HEK293 (cell line): ENCODE results near the gene TMEM222.

Experiments
- CTCF ChIA-PET: fragments of 350-600 bp; formaldehyde crosslinking; extraction: SDS; loops from one replicate; lab custom pipeline; 2021; ENCODE audit warnings: antibody characterized with exemption; lab: Yijun Ruan, JAX
- POLR2A ChIA-PET: fragments of 300-600 bp; formaldehyde crosslinking; extraction: SDS; loops from one replicate; lab custom pipeline; 2020; ENCODE audit warnings: antibody characterized with exemption, inconsistent platforms; lab: Yijun Ruan, JAX
- H3K27ac ChIP-seq: fragments of 200-500 bp; sonication (Bioruptor generic); 2 replicates; pipeline ENCODE4 v1.5.1; 2014; ENCODE audit warnings: low read depth, low read length, control low read depth, inconsistent platforms; ENCODE audit errors: extremely low read depth
- H3K36me3 ChIP-seq, 2 experiments: fragments of 200-500 bp in 1 of 2; sonication (Bioruptor generic) in 1 of 2; 1 replicate in 1 of 2; 2 replicates in 1 of 2; pipeline ENCODE4 v1.5.1; 2014 to 2017; ENCODE audit warnings: inconsistent platforms in 2 of 2, low read length in 2 of 2; ENCODE audit not compliant: control insufficient read depth in 2 of 2, insufficient read depth in 1 of 2
- H3K4me1 ChIP-seq: fragments of 200-500 bp; sonication (Bioruptor generic); 2 replicates; pipeline ENCODE4 v1.5.1; 2014; ENCODE audit warnings: mild to moderate bottlenecking, low read length, inconsistent platforms; ENCODE audit not compliant: control insufficient read depth, insufficient read depth
- H3K4me3 ChIP-seq: 2 replicates; pipeline ENCODE4 v1.5.1; 2011; ENCODE audit warnings: low read depth, mild to moderate bottlenecking, control low read depth, low read length, moderate library complexity
- H3K9me3 ChIP-seq: fragments of 200-500 bp; sonication (Bioruptor generic); 2 replicates; pipeline ENCODE4 v1.5.1; 2014; ENCODE audit warnings: low read depth, low read length, inconsistent platforms; ENCODE audit not compliant: control insufficient read depth, insufficient read depth
- BCL11B ChIP-seq: fragments of 450-650 bp; formaldehyde crosslinking; IDR thresholded peaks from 2 replicates; pipeline ENCODE4 v1.5.1; 2016; ENCODE audit warnings: low read depth, missing biosample characterization, missing genetic modification characterization
- BCL6B ChIP-seq: fragments of 450-650 bp; formaldehyde crosslinking; IDR thresholded peaks from 2 replicates; pipeline ENCODE4 v1.5.1; 2017; ENCODE audit warnings: missing biosample characterization, missing genetic modification characterization
- GFI1B ChIP-seq: fragments of 450-650 bp; formaldehyde crosslinking; IDR thresholded peaks from 2 replicates; pipeline ENCODE4 v1.5.1; 2016; ENCODE audit warnings: missing biosample characterization, missing genetic modification characterization
- GLIS2 ChIP-seq: fragments of 450-650 bp; formaldehyde crosslinking; IDR thresholded peaks from 2 replicates; pipeline ENCODE4 v1.5.1; 2016; ENCODE audit warnings: missing biosample characterization, missing genetic modification characterization
- KLF1 ChIP-seq: fragments of 450-650 bp; formaldehyde crosslinking; IDR thresholded peaks from 2 replicates; pipeline ENCODE4 v1.5.1; 2016; ENCODE audit warnings: missing biosample characterization, missing genetic modification characterization
- SP2 ChIP-seq: fragments of 450-650 bp; formaldehyde crosslinking; IDR thresholded peaks from 2 replicates; pipeline ENCODE4 v1.5.1; 2016; ENCODE audit warnings: missing biosample characterization, missing genetic modification characterization
- ZBTB11 ChIP-seq: fragments of 450-650 bp; formaldehyde crosslinking; conservative IDR thresholded peaks from 2 replicates; pipeline ENCODE4 v1.5.1; 2016; ENCODE audit warnings: low read depth, missing biosample characterization, missing genetic modification characterization
- ZBTB17 ChIP-seq: fragments of 450-650 bp; formaldehyde crosslinking; IDR thresholded peaks from 2 replicates; pipeline ENCODE4 v1.5.1; 2016; ENCODE audit warnings: missing biosample characterization, missing genetic modification characterization
- ZEB2 ChIP-seq: fragments of 450-650 bp; formaldehyde crosslinking; IDR thresholded peaks from 2 replicates; pipeline ENCODE4 v1.5.1; 2016; ENCODE audit warnings: missing biosample characterization, missing genetic modification characterization
- ZNF121 ChIP-seq: fragments of 450-650 bp; formaldehyde crosslinking; IDR thresholded peaks from 2 replicates; pipeline ENCODE4 v1.5.1; 2016; ENCODE audit warnings: missing biosample characterization, missing genetic modification characterization
- ZNF157 ChIP-seq: fragments of 450-650 bp; formaldehyde crosslinking; IDR thresholded peaks from 2 replicates; pipeline ENCODE4 v1.5.1; 2016; ENCODE audit warnings: missing biosample characterization, missing genetic modification characterization
- ZNF248 ChIP-seq: fragments of 450-650 bp; formaldehyde crosslinking; IDR thresholded peaks from 2 replicates; pipeline ENCODE4 v1.5.1; 2017; ENCODE audit warnings: missing biosample characterization, missing genetic modification characterization
- ZNF311 ChIP-seq: fragments of 450-650 bp; formaldehyde crosslinking; IDR thresholded peaks from 2 replicates; pipeline ENCODE4 v1.5.1; 2017; ENCODE audit warnings: missing biosample characterization, missing genetic modification characterization, borderline replicate concordance
- ZNF768 ChIP-seq: fragments of 450-650 bp; formaldehyde crosslinking; IDR thresholded peaks from 2 replicates; pipeline ENCODE4 v1.5.1; 2018; ENCODE audit warnings: missing biosample characterization, mild to moderate bottlenecking, missing genetic modification characterization
- ZXDB ChIP-seq: fragments of 450-650 bp; formaldehyde crosslinking; IDR thresholded peaks from 2 replicates; pipeline ENCODE4 v1.5.1; 2016; ENCODE audit warnings: missing biosample characterization, missing genetic modification characterization
- TF ChIP-seq, protein P1 (sequence below): fragments of 450-650 bp; formaldehyde crosslinking; IDR thresholded peaks from 2 replicates; pipeline ENCODE4 v1.5.1; 2016; ENCODE audit warnings: missing biosample characterization, missing genetic modification characterization
- TF ChIP-seq, protein P2 (sequence below): fragments of 450-650 bp; formaldehyde crosslinking; IDR thresholded peaks from 2 replicates; pipeline ENCODE4 v1.5.1; 2016; ENCODE audit warnings: missing biosample characterization, missing genetic modification characterization
- TF ChIP-seq, protein P3 (sequence below): fragments of 450-650 bp; formaldehyde crosslinking; IDR thresholded peaks from 2 replicates; pipeline ENCODE4 v1.5.1; 2016; ENCODE audit warnings: missing biosample characterization, missing genetic modification characterization, low read depth

Gene TMEM222

GRCh38 chr1:27364696-27365371 is 42.9 kb downstream of the TMEM222 start:
- ChIA-PET CTCF (interaction anchor here (0.7 to 5.1 kb wide), 15 partner anchors 10 to 319 kb away, joined by 3 to 84 read pairs (median 4); no protein-coding TSS in a partner anchor), POLR2A (interaction anchor here (0.8 to 2.6 kb wide), 17 partner anchors 8 to 1217 kb away, joined by 3 to 23 read pairs (median 5); partner anchors contain the start of genes CD164L2, SLC9A1 and SYTL1)
- Histone ChIP-seq H3K4me1 (peaks cover 2% of the 10 kb centered on the region; the same call in 1 of the 2 replicates), H3K36me3 (peaks cover 0 to 34% of the 10 kb centered on the region in 2 experiments; a peak in 1 of 3 replicates), H3K27ac (no peak overlapping the region), H3K4me3 (no peak overlapping the region; the same call in 1 of the 2 replicates), H3K9me3 (no peaks in the 10 kb centered on the region)
- TF ChIP-seq ZNF121 (tag by site-specific recombination) = no peak
- TF ChIP-seq ZNF157 (tag by site-specific recombination) = no peak
- TF ChIP-seq BCL11B (tag by site-specific recombination) = 0 out of 2 replicates have a peak, but pooled peaks have one; percentile 17

DNA sequence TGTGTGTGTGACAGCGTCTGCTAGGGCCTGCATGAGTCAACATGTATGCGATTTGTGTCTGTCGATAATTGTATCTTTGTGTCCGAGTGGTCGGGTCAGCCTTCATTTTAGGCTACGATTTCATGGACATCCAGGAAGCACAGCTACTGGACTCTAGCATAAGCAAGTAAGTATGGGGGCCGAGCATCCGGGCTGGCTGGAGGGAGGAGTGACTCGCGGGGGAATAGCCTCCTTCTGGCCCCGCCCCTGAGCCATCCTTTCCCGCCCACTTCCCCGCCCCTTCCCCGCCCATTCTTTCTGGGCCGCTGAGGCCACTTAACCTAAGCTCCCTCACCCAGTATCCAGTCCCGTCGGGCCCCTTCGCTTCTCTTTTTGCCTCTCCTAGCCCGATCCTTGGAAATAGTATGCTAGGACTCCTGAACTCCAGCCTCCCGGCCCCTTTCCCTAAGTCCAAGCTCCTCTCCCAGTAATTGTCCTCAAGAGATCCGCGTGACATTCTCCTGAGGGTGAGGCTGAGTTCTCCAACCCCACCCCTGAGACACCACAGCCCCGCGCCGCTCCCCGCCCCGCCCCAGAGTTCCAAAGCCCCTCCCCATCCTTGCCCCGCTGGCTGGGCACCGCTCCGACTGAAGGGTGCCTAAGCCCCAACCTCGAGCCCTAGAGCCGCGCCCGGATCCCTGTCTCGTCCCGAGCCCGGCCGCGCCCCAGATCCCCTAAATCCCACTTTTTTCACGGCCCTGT is 43.6 kb downstream of the TMEM222 start:
- Histone ChIP-seq H3K27ac (peak overlapping the region; percentile 78), H3K9me3 (no peaks in the 10 kb centered on the region), H3K36me3 (peaks cover 0 to 31% of the 10 kb centered on the region in 2 experiments; a peak in 1 of 3 replicates), H3K4me3 (peak overlapping the region; percentile 60), H3K4me1 (peaks cover 2% of the 10 kb centered on the region; the same call in 1 of the 2 replicates)
- CTCF ChIA-PET = interaction anchor here (0.6 to 5.1 kb wide), 26 partner anchors 11 to 851 kb away, joined by 3 to 84 read pairs (median 5); partner anchors contain the start of gene CD164L2
- POLR2A ChIA-PET = interaction anchor here (0.5 to 2.6 kb wide), 25 partner anchors 9 to 1216 kb away, joined by 3 to 23 read pairs (median 5); partner anchors contain the start of genes CD164L2, SLC9A1, STX12 and SYTL1
- TF ChIP-seq ZBTB11 (tag by site-specific recombination) (0 out of 2 replicates have a peak, but pooled peaks have one; percentile 9), SP2 (peak; percentile 82), ZNF768 (no peak), GFI1B (no peak), KLF1 (tag by site-specific recombination) (peak; percentile 87), BCL6B (no peak), ZBTB17 (tag by site-specific recombination) (no peak), ZNF248 (tag by site-specific recombination) (no peak), ZEB2 (tag by site-specific recombination) (0 out of 2 replicates have a peak, but pooled peaks have one; percentile 42), GLIS2 (tag by site-specific recombination) (no peak), ZNF311 (tag by site-specific recombination) (no peak), ZXDB (tag by site-specific recombination) (no peak)
- TF ChIP-seq, protein P1, sequence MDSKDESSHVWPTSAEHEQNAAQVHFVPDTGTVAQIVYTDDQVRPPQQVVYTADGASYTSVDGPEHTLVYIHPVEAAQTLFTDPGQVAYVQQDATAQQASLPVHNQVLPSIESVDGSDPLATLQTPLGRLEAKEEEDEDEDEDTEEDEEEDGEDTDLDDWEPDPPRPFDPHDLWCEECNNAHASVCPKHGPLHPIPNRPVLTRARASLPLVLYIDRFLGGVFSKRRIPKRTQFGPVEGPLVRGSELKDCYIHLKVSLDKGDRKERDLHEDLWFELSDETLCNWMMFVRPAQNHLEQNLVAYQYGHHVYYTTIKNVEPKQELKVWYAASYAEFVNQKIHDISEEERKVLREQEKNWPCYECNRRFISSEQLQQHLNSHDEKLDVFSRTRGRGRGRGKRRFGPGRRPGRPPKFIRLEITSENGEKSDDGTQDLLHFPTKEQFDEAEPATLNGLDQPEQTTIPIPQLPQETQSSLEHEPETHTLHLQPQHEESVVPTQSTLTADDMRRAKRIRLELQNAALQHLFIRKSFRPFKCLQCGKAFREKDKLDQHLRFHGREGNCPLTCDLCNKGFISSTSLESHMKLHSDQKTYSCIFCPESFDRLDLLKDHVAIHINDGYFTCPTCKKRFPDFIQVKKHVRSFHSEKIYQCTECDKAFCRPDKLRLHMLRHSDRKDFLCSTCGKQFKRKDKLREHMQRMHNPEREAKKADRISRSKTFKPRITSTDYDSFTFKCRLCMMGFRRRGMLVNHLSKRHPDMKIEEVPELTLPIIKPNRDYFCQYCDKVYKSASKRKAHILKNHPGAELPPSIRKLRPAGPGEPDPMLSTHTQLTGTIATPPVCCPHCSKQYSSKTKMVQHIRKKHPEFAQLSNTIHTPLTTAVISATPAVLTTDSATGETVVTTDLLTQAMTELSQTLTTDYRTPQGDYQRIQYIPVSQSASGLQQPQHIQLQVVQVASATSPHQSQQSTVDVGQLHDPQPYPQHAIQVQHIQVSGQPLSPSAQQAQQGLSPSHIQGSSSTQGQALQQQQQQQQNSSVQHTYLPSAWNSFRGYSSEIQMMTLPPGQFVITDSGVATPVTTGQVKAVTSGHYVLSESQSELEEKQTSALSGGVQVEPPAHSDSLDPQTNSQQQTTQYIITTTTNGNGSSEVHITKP (tag by site-specific recombination) = peak; percentile 90
- TF ChIP-seq, protein P2, sequence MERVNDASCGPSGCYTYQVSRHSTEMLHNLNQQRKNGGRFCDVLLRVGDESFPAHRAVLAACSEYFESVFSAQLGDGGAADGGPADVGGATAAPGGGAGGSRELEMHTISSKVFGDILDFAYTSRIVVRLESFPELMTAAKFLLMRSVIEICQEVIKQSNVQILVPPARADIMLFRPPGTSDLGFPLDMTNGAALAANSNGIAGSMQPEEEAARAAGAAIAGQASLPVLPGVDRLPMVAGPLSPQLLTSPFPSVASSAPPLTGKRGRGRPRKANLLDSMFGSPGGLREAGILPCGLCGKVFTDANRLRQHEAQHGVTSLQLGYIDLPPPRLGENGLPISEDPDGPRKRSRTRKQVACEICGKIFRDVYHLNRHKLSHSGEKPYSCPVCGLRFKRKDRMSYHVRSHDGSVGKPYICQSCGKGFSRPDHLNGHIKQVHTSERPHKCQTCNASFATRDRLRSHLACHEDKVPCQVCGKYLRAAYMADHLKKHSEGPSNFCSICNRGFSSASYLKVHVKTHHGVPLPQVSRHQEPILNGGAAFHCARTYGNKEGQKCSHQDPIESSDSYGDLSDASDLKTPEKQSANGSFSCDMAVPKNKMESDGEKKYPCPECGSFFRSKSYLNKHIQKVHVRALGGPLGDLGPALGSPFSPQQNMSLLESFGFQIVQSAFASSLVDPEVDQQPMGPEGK (tag by site-specific recombination) = peak; percentile 83
- TF ChIP-seq, protein P3, sequence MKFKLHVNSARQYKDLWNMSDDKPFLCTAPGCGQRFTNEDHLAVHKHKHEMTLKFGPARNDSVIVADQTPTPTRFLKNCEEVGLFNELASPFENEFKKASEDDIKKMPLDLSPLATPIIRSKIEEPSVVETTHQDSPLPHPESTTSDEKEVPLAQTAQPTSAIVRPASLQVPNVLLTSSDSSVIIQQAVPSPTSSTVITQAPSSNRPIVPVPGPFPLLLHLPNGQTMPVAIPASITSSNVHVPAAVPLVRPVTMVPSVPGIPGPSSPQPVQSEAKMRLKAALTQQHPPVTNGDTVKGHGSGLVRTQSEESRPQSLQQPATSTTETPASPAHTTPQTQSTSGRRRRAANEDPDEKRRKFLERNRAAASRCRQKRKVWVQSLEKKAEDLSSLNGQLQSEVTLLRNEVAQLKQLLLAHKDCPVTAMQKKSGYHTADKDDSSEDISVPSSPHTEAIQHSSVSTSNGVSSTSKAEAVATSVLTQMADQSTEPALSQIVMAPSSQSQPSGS (tag by site-specific recombination) = no peak
